HepG2 (cell line): ENCODE data around the gene CDK10. TPM values are rescaled to one million over a fixed set of nuclear protein-coding genes. Genes with fewer than 3 reads are reported as not detected.

Source experiments
- IKZF4 ChIP-seq: sonication (generic); formaldehyde crosslinking; IDR thresholded peaks from 2 replicates; pipeline ENCODE4 v1.5.1; 2020; ENCODE audit warnings: borderline replicate concordance, mild to moderate bottlenecking, low read depth, missing genetic modification reagents; ENCODE audit errors: not compliant biosample characterization
- KLF6 ChIP-seq: IDR thresholded peaks from 2 replicates; pipeline ENCODE4 v1.8.0; 2016; ENCODE audit warnings: missing biosample characterization, missing genetic modification reagents
- RBM39 ChIP-seq: fragments of 200-400 bp; formaldehyde crosslinking; IDR thresholded peaks from one replicate; pipeline ENCODE4 v1.6.1; 2018; ENCODE audit warnings: antibody characterized with exemption, mild to moderate bottlenecking, low read depth, low read length; ENCODE audit not compliant: poor library complexity, severe bottlenecking
- TEAD3 ChIP-seq: optimal IDR thresholded peaks from 2 replicates; pipeline ENCODE3; 2016; ENCODE audit warnings: borderline replicate concordance
- TOE1 ChIP-seq: sonication (generic); formaldehyde crosslinking; IDR thresholded peaks from 2 replicates; pipeline ENCODE4 v1.4.0; 2020; ENCODE audit warnings: mild to moderate bottlenecking, missing genetic modification reagents
- ZNF572 ChIP-seq: sonication (generic); formaldehyde crosslinking; IDR thresholded peaks from 2 replicates; pipeline ENCODE4 v1.5.1; 2020; ENCODE audit warnings: mild to moderate bottlenecking, missing genetic modification reagents
- ZSCAN21 ChIP-seq: sonication (generic); formaldehyde crosslinking; IDR thresholded peaks from 2 replicates; pipeline ENCODE4 v1.8.0; 2022; ENCODE audit warnings: mild to moderate bottlenecking, missing genetic modification reagents, moderate library complexity, borderline replicate concordance
- ZUFSP ChIP-seq: sonication (generic); formaldehyde crosslinking; IDR thresholded peaks from 2 replicates; pipeline ENCODE4 v1.9.0; 2021; ENCODE audit warnings: missing genetic modification reagents, mild to moderate bottlenecking, borderline replicate concordance
- polyA plus RNA-seq, 8 experiments: library from polyadenylated mRNA; depleted of rRNA in 3 of 8; stranded (reverse) in 7 of 8; unstranded in 1 of 8; fragments of >200 nt; fragmentation: Illumina TruSeq in 4 of 8; extraction: Trizol in 4 of 8; gene quantifications; 2 replicates each; pipeline versions ENCODE4 v1.2.1 to v1.2.3, GENCODE V29; 2011 to 2016; ENCODE audit warnings: low read depth in 4 of 8, missing spikeins in 1 of 8, mixed read lengths in 1 of 8; ENCODE audit not compliant: insufficient read depth in 1 of 8
- total RNA-seq, 5 experiments: library from RNA; depleted of rRNA; stranded (reverse); fragments of >200 nt; fragmentation: Illumina TruSeq; extraction: Trizol; gene quantifications; 2 replicates each; pipeline ENCODE4 v1.2.3, GENCODE V29; 2016; ENCODE audit warnings: low read depth in 1 of 5
- TF ChIP-seq, protein P1 (sequence below), 2 experiments: sonication (generic) in 1 of 2; formaldehyde crosslinking in 1 of 2; IDR thresholded peaks; 2 replicates each; pipeline versions ENCODE4 v1.4.0 to v1.6.1; 2018 to 2020; ENCODE audit warnings: missing genetic modification reagents in 2 of 2, borderline replicate concordance in 1 of 2, low read depth in 1 of 2, mild to moderate bottlenecking in 1 of 2, missing biosample characterization in 1 of 2
- TF ChIP-seq, protein P2 (sequence below): sonication (generic); formaldehyde crosslinking; IDR thresholded peaks from 2 replicates; pipeline ENCODE4 v1.8.0; 2023; ENCODE audit warnings: mild to moderate bottlenecking, missing genetic modification reagents
- TF ChIP-seq, protein P3 (sequence below): sonication (generic); formaldehyde crosslinking; IDR thresholded peaks from 2 replicates; pipeline ENCODE4 v1.5.0; 2020; ENCODE audit warnings: mild to moderate bottlenecking, missing genetic modification reagents, borderline replicate concordance
- TF ChIP-seq, protein P4 (sequence below): sonication (generic); formaldehyde crosslinking; IDR thresholded peaks from 2 replicates; pipeline ENCODE4 v1.5.0; 2020; ENCODE audit warnings: missing genetic modification reagents, mild to moderate bottlenecking, borderline replicate concordance

Gene CDK10
- total and polyA plus RNA-seq, 2 of the 13 experiments (the other 11 are each of a cell fraction or from before 2014, with no cell fraction given), result 2.5 to 3.9 TPM

DNA sequence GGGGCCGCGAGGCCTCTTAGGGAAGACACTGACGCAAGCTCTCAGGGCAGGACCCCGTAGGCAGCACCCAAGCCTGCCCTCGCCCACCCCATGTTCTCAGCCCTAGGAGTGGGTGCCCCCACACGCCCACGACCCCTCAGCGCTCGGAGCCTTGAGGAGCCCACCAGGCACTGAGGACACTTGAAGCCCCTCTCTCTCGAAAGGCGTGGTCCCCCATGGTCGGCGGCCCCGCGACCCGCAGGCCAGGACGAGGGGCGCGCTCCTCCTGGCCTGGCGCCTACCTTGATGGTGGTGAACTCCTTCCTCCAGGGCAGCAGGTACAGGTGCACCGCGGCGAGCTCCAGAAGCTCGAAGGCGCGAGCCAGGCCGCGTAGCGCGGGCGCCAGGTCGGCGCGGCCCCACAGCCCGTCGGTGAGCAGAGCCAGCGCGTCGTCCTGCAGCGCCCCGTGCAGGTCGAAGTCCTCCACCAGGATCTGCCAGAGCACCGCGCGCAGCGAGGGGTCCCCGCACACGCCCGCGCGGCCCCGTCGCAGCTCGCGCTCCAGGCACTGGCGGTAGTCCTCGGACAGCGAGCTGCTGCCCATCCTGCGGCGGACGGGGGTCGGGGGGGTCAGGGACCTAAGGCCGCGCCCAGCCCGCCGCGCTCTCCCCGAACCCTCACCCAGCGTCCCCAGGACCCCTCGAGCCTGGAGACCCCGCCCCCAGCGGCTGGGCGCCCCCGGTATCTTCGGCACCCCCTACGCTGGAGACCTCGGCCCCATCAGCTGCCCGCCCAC is 14.3 kb downstream of the CDK10 start (continued):
- TF ChIP-seq, protein P1, sequence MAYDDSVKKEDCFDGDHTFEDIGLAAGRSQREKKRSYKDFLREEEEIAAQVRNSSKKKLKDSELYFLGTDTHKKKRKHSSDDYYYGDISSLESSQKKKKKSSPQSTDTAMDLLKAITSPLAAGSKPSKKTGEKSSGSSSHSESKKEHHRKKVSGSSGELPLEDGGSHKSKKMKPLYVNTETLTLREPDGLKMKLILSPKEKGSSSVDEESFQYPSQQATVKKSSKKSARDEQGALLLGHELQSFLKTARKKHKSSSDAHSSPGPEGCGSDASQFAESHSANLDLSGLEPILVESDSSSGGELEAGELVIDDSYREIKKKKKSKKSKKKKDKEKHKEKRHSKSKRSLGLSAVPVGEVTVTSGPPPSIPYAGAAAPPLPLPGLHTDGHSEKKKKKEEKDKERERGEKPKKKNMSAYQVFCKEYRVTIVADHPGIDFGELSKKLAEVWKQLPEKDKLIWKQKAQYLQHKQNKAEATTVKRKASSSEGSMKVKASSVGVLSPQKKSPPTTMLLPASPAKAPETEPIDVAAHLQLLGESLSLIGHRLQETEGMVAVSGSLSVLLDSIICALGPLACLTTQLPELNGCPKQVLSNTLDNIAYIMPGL (CRISPR knock-in tag; IDR thresholded peaks at IDR 0.05; ENCODE audit: borderline replicate concordance in 1 of 2, low read depth in 1 of 2), result peak; percentile 90 to 94
- TF ChIP-seq ZSCAN21, result peak; percentile 84
- TF ChIP-seq TOE1, result peak; percentile 29; the same call in 1 of the 2 replicates
- TF ChIP-seq TEAD3 (CRISPR knock-in tag), result peak; percentile 17
- no peak; the same call in 1 of the 2 replicates for TF ChIP-seq KLF6 (CRISPR knock-in tag)
- TF ChIP-seq ZNF572 (CRISPR knock-in tag), result peak; percentile 97
- TF ChIP-seq, protein P2, sequence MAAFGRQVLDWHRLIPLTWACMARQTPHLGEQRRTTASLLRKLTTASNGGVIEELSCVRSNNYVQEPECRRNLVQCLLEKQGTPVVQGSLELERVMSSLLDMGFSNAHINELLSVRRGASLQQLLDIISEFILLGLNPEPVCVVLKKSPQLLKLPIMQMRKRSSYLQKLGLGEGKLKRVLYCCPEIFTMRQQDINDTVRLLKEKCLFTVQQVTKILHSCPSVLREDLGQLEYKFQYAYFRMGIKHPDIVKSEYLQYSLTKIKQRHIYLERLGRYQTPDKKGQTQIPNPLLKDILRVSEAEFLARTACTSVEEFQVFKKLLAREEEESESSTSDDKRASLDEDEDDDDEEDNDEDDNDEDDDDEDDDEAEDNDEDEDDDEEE, result no peak
- no peak for TF ChIP-seq RBM39
- TF ChIP-seq, protein P3, sequence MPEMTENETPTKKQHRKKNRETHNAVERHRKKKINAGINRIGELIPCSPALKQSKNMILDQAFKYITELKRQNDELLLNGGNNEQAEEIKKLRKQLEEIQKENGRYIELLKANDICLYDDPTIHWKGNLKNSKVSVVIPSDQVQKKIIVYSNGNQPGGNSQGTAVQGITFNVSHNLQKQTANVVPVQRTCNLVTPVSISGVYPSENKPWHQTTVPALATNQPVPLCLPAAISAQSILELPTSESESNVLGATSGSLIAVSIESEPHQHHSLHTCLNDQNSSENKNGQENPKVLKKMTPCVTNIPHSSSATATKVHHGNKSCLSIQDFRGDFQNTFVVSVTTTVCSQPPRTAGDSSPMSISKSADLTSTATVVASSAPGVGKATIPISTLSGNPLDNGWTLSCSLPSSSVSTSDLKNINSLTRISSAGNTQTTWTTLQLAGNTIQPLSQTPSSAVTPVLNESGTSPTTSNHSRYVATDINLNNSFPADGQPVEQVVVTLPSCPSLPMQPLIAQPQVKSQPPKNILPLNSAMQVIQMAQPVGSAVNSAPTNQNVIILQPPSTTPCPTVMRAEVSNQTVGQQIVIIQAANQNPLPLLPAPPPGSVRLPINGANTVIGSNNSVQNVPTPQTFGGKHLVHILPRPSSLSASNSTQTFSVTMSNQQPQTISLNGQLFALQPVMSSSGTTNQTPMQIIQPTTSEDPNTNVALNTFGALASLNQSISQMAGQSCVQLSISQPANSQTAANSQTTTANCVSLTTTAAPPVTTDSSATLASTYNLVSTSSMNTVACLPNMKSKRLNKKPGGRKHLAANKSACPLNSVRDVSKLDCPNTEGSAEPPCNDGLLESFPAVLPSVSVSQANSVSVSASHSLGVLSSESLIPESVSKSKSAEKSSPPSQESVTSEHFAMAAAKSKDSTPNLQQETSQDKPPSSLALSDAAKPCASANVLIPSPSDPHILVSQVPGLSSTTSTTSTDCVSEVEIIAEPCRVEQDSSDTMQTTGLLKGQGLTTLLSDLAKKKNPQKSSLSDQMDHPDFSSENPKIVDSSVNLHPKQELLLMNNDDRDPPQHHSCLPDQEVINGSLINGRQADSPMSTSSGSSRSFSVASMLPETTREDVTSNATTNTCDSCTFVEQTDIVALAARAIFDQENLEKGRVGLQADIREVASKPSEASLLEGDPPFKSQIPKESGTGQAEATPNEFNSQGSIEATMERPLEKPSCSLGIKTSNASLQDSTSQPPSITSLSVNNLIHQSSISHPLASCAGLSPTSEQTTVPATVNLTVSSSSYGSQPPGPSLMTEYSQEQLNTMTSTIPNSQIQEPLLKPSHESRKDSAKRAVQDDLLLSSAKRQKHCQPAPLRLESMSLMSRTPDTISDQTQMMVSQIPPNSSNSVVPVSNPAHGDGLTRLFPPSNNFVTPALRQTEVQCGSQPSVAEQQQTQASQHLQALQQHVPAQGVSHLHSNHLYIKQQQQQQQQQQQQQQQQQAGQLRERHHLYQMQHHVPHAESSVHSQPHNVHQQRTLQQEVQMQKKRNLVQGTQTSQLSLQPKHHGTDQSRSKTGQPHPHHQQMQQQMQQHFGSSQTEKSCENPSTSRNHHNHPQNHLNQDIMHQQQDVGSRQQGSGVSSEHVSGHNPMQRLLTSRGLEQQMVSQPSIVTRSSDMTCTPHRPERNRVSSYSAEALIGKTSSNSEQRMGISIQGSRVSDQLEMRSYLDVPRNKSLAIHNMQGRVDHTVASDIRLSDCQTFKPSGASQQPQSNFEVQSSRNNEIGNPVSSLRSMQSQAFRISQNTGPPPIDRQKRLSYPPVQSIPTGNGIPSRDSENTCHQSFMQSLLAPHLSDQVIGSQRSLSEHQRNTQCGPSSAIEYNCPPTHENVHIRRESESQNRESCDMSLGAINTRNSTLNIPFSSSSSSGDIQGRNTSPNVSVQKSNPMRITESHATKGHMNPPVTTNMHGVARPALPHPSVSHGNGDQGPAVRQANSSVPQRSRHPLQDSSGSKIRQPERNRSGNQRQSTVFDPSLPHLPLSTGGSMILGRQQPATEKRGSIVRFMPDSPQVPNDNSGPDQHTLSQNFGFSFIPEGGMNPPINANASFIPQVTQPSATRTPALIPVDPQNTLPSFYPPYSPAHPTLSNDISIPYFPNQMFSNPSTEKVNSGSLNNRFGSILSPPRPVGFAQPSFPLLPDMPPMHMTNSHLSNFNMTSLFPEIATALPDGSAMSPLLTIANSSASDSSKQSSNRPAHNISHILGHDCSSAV (CRISPR knock-in tag), result 0 out of 2 replicates have a peak, but pooled peaks have one; percentile 13
- no peak for TF ChIP-seq ZUFSP (CRISPR knock-in tag)
- TF ChIP-seq IKZF4, result no peak
- TF ChIP-seq, protein P4, sequence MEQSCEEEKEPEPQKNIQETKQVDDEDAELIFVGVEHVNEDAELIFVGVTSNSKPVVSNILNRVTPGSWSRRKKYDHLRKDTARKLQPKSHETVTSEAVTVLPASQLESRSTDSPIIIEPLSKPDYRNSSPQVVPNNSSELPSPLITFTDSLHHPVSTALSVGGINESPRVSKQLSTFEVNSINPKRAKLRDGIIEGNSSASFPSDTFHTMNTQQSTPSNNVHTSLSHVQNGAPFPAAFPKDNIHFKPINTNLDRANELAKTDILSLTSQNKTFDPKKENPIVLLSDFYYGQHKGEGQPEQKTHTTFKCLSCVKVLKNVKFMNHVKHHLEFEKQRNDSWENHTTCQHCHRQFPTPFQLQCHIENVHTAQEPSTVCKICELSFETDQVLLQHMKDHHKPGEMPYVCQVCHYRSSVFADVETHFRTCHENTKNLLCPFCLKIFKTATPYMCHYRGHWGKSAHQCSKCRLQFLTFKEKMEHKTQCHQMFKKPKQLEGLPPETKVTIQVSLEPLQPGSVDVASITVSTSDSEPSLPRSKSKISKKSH (CRISPR knock-in tag), result peak; percentile 12; the same call in 1 of the 2 replicates
